Smooth muscle cell (in vitro differentiated cells): ENCODE measurements around the gene MIDN. TPM values are rescaled to one million over a fixed set of nuclear protein-coding genes. Genes with fewer than 3 reads are reported as not detected.

Experiments used
- DNase-seq: peaks from one replicate; lab custom pipeline; 2025; ENCODE audit not compliant: unreplicated experiment; lab: John Stamatoyannopoulos, UW
- H2AFZ ChIP-seq: fragments of 200-600 bp; sonication (generic); 2 replicates; pipeline ENCODE4 v1.6.0; 2016; ENCODE audit warnings: antibody characterized with exemption, low read depth, mild to moderate bottlenecking
- H3F3A ChIP-seq: fragments of 200-600 bp; sonication (generic); 2 replicates; pipeline ENCODE4 v1.6.0; 2017; ENCODE audit warnings: antibody characterized with exemption, low read depth
- H3K27ac ChIP-seq: fragments of 200-600 bp; sonication (generic); 2 replicates; pipeline ENCODE4 v1.5.1; 2016; ENCODE audit warnings: low read depth, mild to moderate bottlenecking
- H3K27me3 ChIP-seq: fragments of 200-600 bp; sonication (generic); 2 replicates; pipeline ENCODE4 v1.6.1; 2016; ENCODE audit warnings: low read depth, mild to moderate bottlenecking
- H3K36me3 ChIP-seq: fragments of 200-600 bp; sonication (generic); 2 replicates; pipeline ENCODE4 v1.5.1; 2016; ENCODE audit warnings: low read depth
- H3K4me1 ChIP-seq: fragments of 200-600 bp; sonication (generic); 2 replicates; pipeline ENCODE4 v1.5.1; 2016; ENCODE audit warnings: low read depth
- H3K4me2 ChIP-seq: fragments of 200-600 bp; sonication (generic); 2 replicates; pipeline ENCODE4 v1.6.0; 2016; ENCODE audit warnings: mild to moderate bottlenecking
- H3K4me3 ChIP-seq: fragments of 200-600 bp; sonication (generic); 2 replicates; pipeline ENCODE4 v1.5.1; 2016; ENCODE audit warnings: mild to moderate bottlenecking
- H3K79me2 ChIP-seq: fragments of 200-600 bp; sonication (generic); 2 replicates; pipeline ENCODE4 v1.6.0; 2016; ENCODE audit warnings: low read depth, mild to moderate bottlenecking
- H3K9ac ChIP-seq: fragments of 200-600 bp; sonication (generic); 2 replicates; pipeline ENCODE4 v1.6.0; 2016; ENCODE audit warnings: low read depth
- H3K9me3 ChIP-seq: fragments of 200-600 bp; sonication (generic); replicated peaks from 2 replicates; pipeline ENCODE4 v1.5.1; 2016; ENCODE audit warnings: low read depth
- H4K20me1 ChIP-seq: fragments of 200-600 bp; sonication (generic); 2 replicates; pipeline ENCODE4 v1.6.0; 2016; ENCODE audit warnings: low read depth
- CTCF ChIP-seq: fragments of 200-600 bp; sonication (generic); IDR thresholded peaks from 2 replicates; pipeline ENCODE4 v1.5.1; 2017; ENCODE audit warnings: borderline replicate concordance, mild to moderate bottlenecking, antibody characterized with exemption; ENCODE audit not compliant: insufficient read depth, poor library complexity, severe bottlenecking
- WGBS: methylation state at CpG from one replicate; pipeline ENCODE4 v1.1.7; 2016; ENCODE audit warnings: low lambda C conversion rate; 5-methylcytosine and 5-hydroxymethylcytosine counted together
- polyA plus RNA-seq: library from polyadenylated mRNA; unstranded; fragments of >200 nt; fragmentation: Nextera tagmentation; extraction: Ambion mirVana; gene quantifications from 2 replicates; pipeline ENCODE4 v1.2.1, GENCODE V29; 2016
- total RNA-seq: library from RNA; depleted of rRNA; stranded (reverse); fragments of >200 nt; gene quantifications from 2 replicates; pipeline ENCODE4 v1.2.3, GENCODE V29; 2014

MIDN gene
- total and polyA plus RNA-seq, 2 experiments from 2014 or later, result 58.5 to 65.3 TPM

- Histone ChIP-seq H3K4me2 (no peak overlapping the region), H3K9me3 (no peaks in the 10 kb centered on the region), H3F3A (peaks cover 27% of the 10 kb centered on the region), H3K4me3 (no peak overlapping the region), H3K4me1 (peaks cover 10% of the 10 kb centered on the region), H3K27ac (no peak overlapping the region), H3K79me2 (peaks cover 4% of the 10 kb centered on the region), H3K36me3 (no peaks in the 10 kb centered on the region), H3K9ac (no peak overlapping the region), H4K20me1 (peaks cover 49% of the 10 kb centered on the region), H3K27me3 (no peaks in the 10 kb centered on the region), H2AFZ (no peak overlapping the region)
- 96% methylated on average over 26 of the region's 43 CpGs for WGBS
- no peak for DNase-seq
- TF ChIP-seq CTCF, result no peak
Measured at GRCh38 chr19:1234955-1235380, 13.4 kb upstream of the MIDN start.

- DNase-seq, result no peak
- Histone ChIP-seq H3K36me3 (no peaks in the 10 kb centered on the region), H2AFZ (no peak overlapping the region), H3K27me3 (no peaks in the 10 kb centered on the region), H3K4me2 (peak overlapping the region; percentile 95), H3F3A (peaks cover 27% of the 10 kb centered on the region), H3K4me3 (peak overlapping the region; percentile 64), H3K79me2 (peaks cover 4% of the 10 kb centered on the region), H3K27ac (peak overlapping the region; percentile 27), H3K9ac (no peak overlapping the region), H3K4me1 (peaks cover 10% of the 10 kb centered on the region), H3K9me3 (no peaks in the 10 kb centered on the region), H4K20me1 (peaks cover 49% of the 10 kb centered on the region)
- WGBS, result 71% methylated on average over 39 of the region's 39 CpGs
- TF ChIP-seq CTCF, result no peak
Measured at GRCh38 chr19:1235625-1236538, 12.5 kb upstream of the MIDN start.

DNA sequence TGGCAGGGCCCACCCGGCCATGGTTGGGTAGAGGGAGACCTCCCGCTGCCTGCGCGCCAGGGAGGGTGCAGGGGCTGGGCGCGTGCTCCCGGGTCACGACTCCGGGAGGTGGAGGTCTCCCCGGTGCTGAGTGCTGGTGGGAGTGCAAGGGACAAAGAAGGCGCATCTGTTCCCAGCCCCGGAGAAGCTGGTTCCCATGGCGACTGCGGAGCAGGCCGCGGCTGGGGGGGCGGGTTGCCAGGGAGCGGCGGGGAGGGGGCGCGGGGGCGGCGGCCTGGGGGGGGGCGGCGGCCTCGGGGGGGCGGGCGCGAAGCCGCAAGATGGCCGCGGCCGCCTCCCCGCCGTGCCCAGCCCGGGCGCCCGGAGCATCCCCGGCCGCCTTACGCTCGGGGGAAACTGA is 11.8 kb upstream of the MIDN start:
- H3F3A ChIP-seq, result peaks cover 27% of the 10 kb centered on the region
- H3K9me3 ChIP-seq, result no peaks in the 10 kb centered on the region
- H3K36me3 ChIP-seq, result no peaks in the 10 kb centered on the region
- peak overlapping the region; percentile 95 for H3K4me2 ChIP-seq
- TF ChIP-seq CTCF, result no peak
- peaks cover 10% of the 10 kb centered on the region for H3K4me1 ChIP-seq
- H2AFZ ChIP-seq, result no peak overlapping the region
- DNase-seq, result no peak
- H3K9ac ChIP-seq, result peak overlapping the region; percentile 76
- no peaks in the 10 kb centered on the region for H3K27me3 ChIP-seq
- peak overlapping the region; percentile 27 for H3K27ac ChIP-seq
- H3K79me2 ChIP-seq, result peaks cover 7% of the 10 kb centered on the region
- WGBS, result 27% methylated on average over 18 of the region's 42 CpGs
- peak overlapping the region; percentile 64 for H3K4me3 ChIP-seq
- H4K20me1 ChIP-seq, result peaks cover 48% of the 10 kb centered on the region
